GM12878 (cell line): ENCODE measurements around the gene RABEP2. TPM values are rescaled to one million over a fixed set of nuclear protein-coding genes. Genes with fewer than 3 reads are reported as not detected.

ENCODE experiments used
- ATAC-seq: fragments of 200-7000 bp; cut with Tn5 transposase; 3 replicates; pipeline ENCODE4 v1.9.1; 2020; ENCODE audit warnings: mild to moderate bottlenecking, moderate library complexity
- BruUV-seq: library from RNA; stranded (reverse); fragments of 400-500 nt; replicated peaks from 2 replicates; lab custom pipeline; 2021; lab: Mats Ljungman, UMichigan
- CTCF ChIA-PET: fragments of 300-600 bp; sonication (Branson Sonifier 250); formaldehyde crosslinking; extraction: SDS; loops from one replicate; lab custom pipeline; 2021; ENCODE audit warnings: inconsistent platforms; lab: Yijun Ruan, JAX
- POLR2A ChIA-PET: fragments of 350-600 bp; formaldehyde crosslinking; extraction: SDS; loops from one replicate; lab custom pipeline; 2021; ENCODE audit warnings: inconsistent platforms; lab: Charles Lee
- RAD21 ChIA-PET: fragments of 300-600 bp; sonication (Branson Sonifier 250); formaldehyde crosslinking; loops from one replicate; lab custom pipeline; 2023; ENCODE audit warnings: antibody characterized with exemption; ENCODE audit not compliant: unreplicated experiment; lab: Charles Lee
- SMC1A ChIA-PET: fragments of 300-600 bp; sonication (Branson Sonifier 250); formaldehyde crosslinking; loops from one replicate; lab custom pipeline; 2023; ENCODE audit not compliant: unreplicated experiment, uncharacterized antibody; lab: Charles Lee
- DNase-seq: peaks from one replicate; pipeline ENCODE4 v3.0.0-alpha.2; 2011; ENCODE audit warnings: low read depth, low spot score
- FAIRE-seq: peaks from 3 replicates; lab custom pipeline; 2011; peaks lifted over from hg19 to GRCh38; lab: Jason Lieb, UNC
- H2AFZ ChIP-seq: 2 replicates; pipeline ENCODE4 v1.6.0; 2011; ENCODE audit warnings: low read depth, low read length, control low read depth; ENCODE audit not compliant: control insufficient read depth
- H3K27ac ChIP-seq: 2 replicates; pipeline ENCODE4 v1.5.1; 2011; ENCODE audit warnings: control low read depth; ENCODE audit not compliant: control insufficient read depth, insufficient read depth
- H3K27me3 ChIP-seq, 2 experiments: replicated peaks in 1 of 2; 2 replicates each; pipeline versions ENCODE4 v1.6.0 to v1.6.1; 2011; ENCODE audit warnings: low read length in 1 of 2; ENCODE audit not compliant: control insufficient read depth in 2 of 2, insufficient read depth in 2 of 2
- H3K36me3 ChIP-seq, 2 experiments: 2 replicates each; pipeline ENCODE4 v1.5.1; 2011; ENCODE audit warnings: low read length in 1 of 2; ENCODE audit not compliant: control insufficient read depth in 2 of 2, insufficient read depth in 2 of 2
- H3K4me1 ChIP-seq: 2 replicates; pipeline ENCODE4 v1.6.1; 2011; ENCODE audit warnings: mild to moderate bottlenecking, low read length, moderate library complexity, mixed read lengths; ENCODE audit not compliant: control insufficient read depth, insufficient read depth
- H3K4me2 ChIP-seq: 2 replicates; pipeline ENCODE4 v1.6.0; 2011; ENCODE audit warnings: control low read depth; ENCODE audit not compliant: control insufficient read depth, insufficient read depth
- H3K4me3 ChIP-seq: fragments of 200-600 bp; sonication (generic); 2 replicates; pipeline ENCODE4 v1.5.1; 2016
- H3K79me2 ChIP-seq: 2 replicates; pipeline ENCODE4 v1.6.0; 2011; ENCODE audit warnings: low read length; ENCODE audit not compliant: control insufficient read depth, insufficient read depth
- H3K9ac ChIP-seq: 2 replicates; pipeline ENCODE4 v1.8.0; 2011; ENCODE audit warnings: low read length, control low read depth, mixed read lengths; ENCODE audit not compliant: control insufficient read depth, insufficient read depth
- H3K9me3 ChIP-seq: replicated peaks from 3 replicates; pipeline ENCODE4 v1.5.1; 2011; ENCODE audit warnings: mild to moderate bottlenecking, low read length; ENCODE audit not compliant: control insufficient read depth, insufficient read depth
- H4K20me1 ChIP-seq: 2 replicates; pipeline ENCODE4 v1.6.0; 2011; ENCODE audit not compliant: control insufficient read depth, insufficient read depth
- CBX3 ChIP-seq: fragments of 200-600 bp; sonication (generic); IDR thresholded peaks from 2 replicates; pipeline ENCODE4 v1.6.1; 2016; ENCODE audit warnings: low read depth, borderline replicate concordance
- EP300 ChIP-seq, 2 experiments: fragments of 150-350 bp in 1 of 2; IDR thresholded peaks; 2 replicates each; pipeline ENCODE4 v1.6.1; 2011 to 2012; ENCODE audit warnings: low read depth in 2 of 2, low read length in 2 of 2, borderline replicate concordance in 1 of 2, improper control_type of control experiment in 1 of 2, inconsistent platforms in 1 of 2; ENCODE audit not compliant: control insufficient read depth in 1 of 2
- FOS ChIP-seq: IDR thresholded peaks from 3 replicates; pipeline ENCODE4 v1.6.1; 2011; ENCODE audit warnings: borderline replicate concordance; ENCODE audit not compliant: insufficient read length; ENCODE audit errors: extremely low read depth
- IKZF1 ChIP-seq: fragments of 450-650 bp; conservative IDR thresholded peaks from 2 replicates; pipeline ENCODE4 v1.6.1; 2017; ENCODE audit warnings: antibody characterized with exemption, mild to moderate bottlenecking
- IKZF2 ChIP-seq, 2 experiments: fragments of 450-650 bp; IDR thresholded peaks; 2 replicates each; pipeline ENCODE4 v1.6.1; 2017; ENCODE audit warnings: mild to moderate bottlenecking in 2 of 2, moderate library complexity in 2 of 2
- KAT2A ChIP-seq: conservative IDR thresholded peaks from 2 replicates; pipeline ENCODE4 v1.6.1; 2011; ENCODE audit warnings: low read depth, low read length; ENCODE audit not compliant: control insufficient read depth
- KLF5 ChIP-seq: fragments of 450-650 bp; IDR thresholded peaks from 2 replicates; pipeline ENCODE4 v1.6.1; 2014; ENCODE audit warnings: mild to moderate bottlenecking; ENCODE audit not compliant: partially characterized antibody
- LARP7 ChIP-seq: fragments of 450-650 bp; IDR thresholded peaks from 2 replicates; pipeline ENCODE4 v1.6.1; 2017; ENCODE audit warnings: mild to moderate bottlenecking
- MEF2A ChIP-seq: IDR thresholded peaks from 2 replicates; pipeline ENCODE4 v1.6.1; 2011; ENCODE audit warnings: low read depth, mild to moderate bottlenecking, low read length, moderate library complexity; ENCODE audit not compliant: insufficient read depth
- NKRF ChIP-seq: fragments of 450-650 bp; conservative IDR thresholded peaks from 2 replicates; pipeline ENCODE4 v1.6.1; 2017; ENCODE audit warnings: mild to moderate bottlenecking, moderate library complexity
- PAX5 ChIP-seq: IDR thresholded peaks from 2 replicates; pipeline ENCODE4 v1.6.1; 2011; ENCODE audit warnings: low read depth, low read length, borderline replicate concordance
- RCOR1 ChIP-seq: conservative IDR thresholded peaks from 2 replicates; pipeline ENCODE4 v1.6.1; 2012; ENCODE audit warnings: low read depth, low read length, improper control_type of control experiment
- SMC3 ChIP-seq: IDR thresholded peaks from 2 replicates; pipeline ENCODE4 v1.6.1; 2011; ENCODE audit warnings: low read length, improper control_type of control experiment, borderline replicate concordance
- SRF ChIP-seq, 2 experiments: IDR thresholded peaks; 2 replicates each; pipeline ENCODE4 v1.6.1; 2011; ENCODE audit warnings: low read depth in 2 of 2, low read length in 2 of 2, mild to moderate bottlenecking in 1 of 2, moderate library complexity in 1 of 2
- USF1 ChIP-seq: IDR thresholded peaks from 2 replicates; pipeline ENCODE4 v1.6.1; 2011; ENCODE audit warnings: borderline replicate concordance, low read depth, mild to moderate bottlenecking, moderate library complexity, mixed read lengths, low read length; ENCODE audit not compliant: insufficient read depth; ENCODE audit errors: extremely low read length
- WRNIP1 ChIP-seq: IDR thresholded peaks from 2 replicates; pipeline ENCODE4 v1.6.1; 2011; ENCODE audit warnings: low read depth, low read length, improper control_type of control experiment, borderline replicate concordance
- YBX1 ChIP-seq: fragments of 450-650 bp; IDR thresholded peaks from 2 replicates; pipeline ENCODE4 v1.6.1; 2016; ENCODE audit warnings: antibody characterized with exemption
- ZBED1 ChIP-seq: IDR thresholded peaks from 2 replicates; pipeline ENCODE4 v1.6.1; 2016; ENCODE audit warnings: borderline replicate concordance
- ZNF274 ChIP-seq: IDR thresholded peaks from one replicate; pipeline ENCODE4 v1.8.0; 2011; ENCODE audit not compliant: insufficient read length, insufficient read depth
- WGBS: methylation state at CpG from one replicate; pipeline ENCODE4 v1.1.6; 2016; ENCODE audit warnings: low lambda C conversion rate; ENCODE audit not compliant: insufficient replicate concordance, insufficient coverage; ENCODE audit errors: missing lambda C conversion rate; 5-methylcytosine and 5-hydroxymethylcytosine counted together
- in situ Hi-C: fragments of 300-500 bp; cut with MboI; formaldehyde crosslinking; loops from 9 replicates; pipeline ENCODE4 v1.14.3; 2018; ENCODE audit warnings: mixed read lengths
- intact Hi-C: fragments of 100-400 bp; cut with micrococcal nuclease; formaldehyde crosslinking; loops from one replicate; pipeline ENCODE4 v1.14.2; 2022; ENCODE audit not compliant: unreplicated experiment
- polyA plus RNA-seq, 11 experiments: library from polyadenylated mRNA; depleted of rRNA in 4 of 11; unstranded in 6 of 11; stranded (reverse) in 5 of 11; fragments of >200 nt; fragmentation: Nextera tagmentation in 4 of 11; fragmentation: Illumina TruSeq in 1 of 11; extraction: Ambion mirVana in 4 of 11; extraction: Trizol in 1 of 11; gene quantifications; 1 replicate in 1 of 11; 2 replicates in 10 of 11; pipeline versions ENCODE4 v1.2.1 to v1.2.3, GENCODE V29; 2011 to 2016; ENCODE audit warnings: inconsistent platforms in 2 of 11, missing spikeins in 2 of 11, low read depth in 1 of 11
- total RNA-seq, 4 experiments: library from RNA; depleted of rRNA in 3 of 4; stranded (reverse); fragments of >200 nt in 3 of 4; fragmentation: Illumina TruSeq in 1 of 4; extraction: Trizol in 1 of 4; gene quantifications; 2 replicates each; pipeline versions ENCODE4 v1.2.1 to v1.2.3, GENCODE V29; 2013 to 2021

The RABEP2 gene
- total and polyA plus RNA-seq, 10 of the 15 experiments (the other 5 are each of a cell fraction or from before 2014, with no cell fraction given): 0.47 to 33.2 (median 18.6) TPM

GRCh38 chr16:28958836-28959235 lies 33.8 kb upstream of the RABEP2 start (continued):
- no peak for TF ChIP-seq IKZF1
- no peak for TF ChIP-seq SMC3
- no peak for TF ChIP-seq CBX3
- no peak for TF ChIP-seq NKRF
- TF ChIP-seq RCOR1: no peak
- TF ChIP-seq FOS: no peak
- TF ChIP-seq ZNF274: no peak

GRCh38 chr16:28958216-28958615 lies 33.2 kb upstream of the RABEP2 start:
- ChIA-PET SMC1A (interaction anchor here (1.1 kb wide), 1 partner anchor 13 kb away, joined by 3 read pairs; no protein-coding TSS in a partner anchor), POLR2A (no interaction called here), CTCF (interaction anchor here (1.0 to 1.2 kb wide), 2 partner anchors 13 to 15 kb away, joined by 3 to 4 read pairs; no protein-coding TSS in a partner anchor), RAD21 (interaction anchor here (0.5 kb wide), 1 partner anchor 48 kb away, joined by 4 read pairs; no protein-coding TSS in a partner anchor)
- Histone ChIP-seq H3K79me2 (peaks cover 6% of the 10 kb centered on the region), H3K27me3 (no peaks in the 10 kb centered on the region), H4K20me1 (no peaks in the 10 kb centered on the region), H2AFZ (no peak overlapping the region), H3K36me3 (peaks cover 21 to 32% of the 10 kb centered on the region in 2 experiments), H3K27ac (no peak overlapping the region), H3K9me3 (no peaks in the 10 kb centered on the region), H3K9ac (no peak overlapping the region), H3K4me1 (no peaks in the 10 kb centered on the region), H3K4me2 (no peak overlapping the region), H3K4me3 (no peak overlapping the region)
- no peak for FAIRE-seq
- no peak for ATAC-seq
- intact Hi-C loops (no loop called here), in situ Hi-C loops (no loop called here)
- BruUV-seq: TSS peak; percentile 22
- DNase-seq: no peak
- WGBS: 97% methylated on average over 5 of the region's 9 CpGs
- TF ChIP-seq KLF5 (no peak), SRF (IDR thresholded peaks at IDR 0.05; ENCODE audit: low read depth in 2 of 2, low read length in 2 of 2) (no peak), KAT2A (no peak), IKZF2 (IDR thresholded peaks at IDR 0.05) (no peak), EP300 (IDR thresholded peaks at IDR 0.05; ENCODE audit: borderline replicate concordance in 1 of 2, control insufficient read depth in 1 of 2, low read depth in 2 of 2, low read length in 2 of 2) (no peak), ZBED1 (no peak), PAX5 (no peak), YBX1 (no peak), MEF2A (no peak), USF1 (no peak), LARP7 (no peak), WRNIP1 (no peak)
